Ectodermal cell (in vitro differentiated cells): ENCODE results near the gene HRH2.

Experiments used
- H3K27ac ChIP-seq: 2 replicates; pipeline ENCODE4 v1.7.0; 2013; ENCODE audit warnings: mild to moderate bottlenecking, low read depth, low read length; ENCODE audit not compliant: insufficient read depth, poor library complexity, severe bottlenecking
- H3K27me3 ChIP-seq: 2 replicates; pipeline ENCODE4 v1.7.0; 2013; ENCODE audit warnings: mild to moderate bottlenecking, low read length; ENCODE audit not compliant: insufficient read depth, control insufficient read depth, poor library complexity, severe bottlenecking
- H3K36me3 ChIP-seq: one replicate; pipeline ENCODE4 v1.7.0; 2013; ENCODE audit warnings: low read length; ENCODE audit not compliant: control insufficient read depth, insufficient read depth
- H3K4me1 ChIP-seq: one replicate; pipeline ENCODE4 v1.7.0; 2013; ENCODE audit warnings: low read length; ENCODE audit not compliant: control insufficient read depth, insufficient read depth
- H3K4me3 ChIP-seq: 2 replicates; pipeline ENCODE4 v1.7.0; 2013; ENCODE audit warnings: low read depth, low read length, control low read depth; ENCODE audit not compliant: insufficient read depth
- H3K9me3 ChIP-seq: 2 replicates; pipeline ENCODE4 v1.7.0; 2013; ENCODE audit warnings: mild to moderate bottlenecking, low read length, moderate library complexity; ENCODE audit not compliant: control insufficient read depth
- WGBS, 2 experiments: methylation state at CpG; one replicate each; pipeline ENCODE4 v1.1.7; 2013; ENCODE audit warnings: missing lambda C conversion rate in 2 of 2; 5-methylcytosine and 5-hydroxymethylcytosine counted together

HRH2 gene

DNA sequence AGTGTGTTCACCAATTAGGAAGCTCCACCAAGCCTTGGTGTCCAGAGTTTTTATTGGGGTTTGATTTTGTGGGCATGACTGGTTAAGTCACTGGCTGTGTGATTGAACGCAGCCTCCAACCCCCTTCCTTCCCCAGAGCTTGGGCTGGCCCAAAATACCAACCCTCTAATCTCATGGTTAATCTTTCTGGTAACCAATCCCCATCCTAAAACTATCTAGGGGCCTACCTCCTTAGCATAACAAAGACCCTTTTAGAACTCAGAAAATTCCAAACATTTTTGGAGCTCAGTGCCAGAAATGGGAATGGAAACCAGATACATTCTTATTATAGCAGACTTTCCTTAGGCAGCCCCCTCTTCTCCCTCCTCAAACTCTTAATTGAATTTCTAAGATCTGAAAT, 35.9 kb upstream of the HRH2 start:
- Histone ChIP-seq H3K9me3 (no peaks in the 10 kb centered on the region), H3K4me3 (no peak overlapping the region), H3K4me1 (no peaks in the 10 kb centered on the region), H3K36me3 (no peaks in the 10 kb centered on the region), H3K27ac (no peak overlapping the region), H3K27me3 (no peaks in the 10 kb centered on the region)
- WGBS, 2 experiments, result 75 to 80% methylated on average over 1 of the region's 1 CpG

DNA sequence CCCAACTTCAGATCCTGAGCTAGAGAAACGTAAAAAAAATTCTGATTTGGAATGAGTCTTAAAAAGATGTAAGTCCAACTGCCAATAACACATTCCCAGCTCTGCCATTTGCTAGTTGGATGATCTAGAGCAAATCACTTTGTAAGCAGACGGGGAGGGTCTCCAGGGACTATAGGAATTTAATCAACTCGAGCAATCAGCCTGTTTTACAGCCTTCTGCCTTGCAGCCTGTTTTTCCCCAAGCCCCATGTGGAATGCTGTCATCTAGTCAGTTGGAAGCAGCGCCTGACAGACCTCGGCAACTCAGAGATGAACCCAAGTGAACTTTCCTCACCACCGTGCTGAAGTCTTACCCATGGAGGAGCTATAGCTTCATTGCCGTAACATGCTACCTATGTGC, 34.8 kb upstream of the HRH2 start:
- Histone ChIP-seq H3K4me3 (no peak overlapping the region), H3K27me3 (no peaks in the 10 kb centered on the region), H3K27ac (no peak overlapping the region), H3K4me1 (no peaks in the 10 kb centered on the region), H3K36me3 (no peaks in the 10 kb centered on the region), H3K9me3 (no peaks in the 10 kb centered on the region)
- 82 to 86% methylated on average over 7 of the region's 7 CpGs for WGBS, 2 experiments

DNA sequence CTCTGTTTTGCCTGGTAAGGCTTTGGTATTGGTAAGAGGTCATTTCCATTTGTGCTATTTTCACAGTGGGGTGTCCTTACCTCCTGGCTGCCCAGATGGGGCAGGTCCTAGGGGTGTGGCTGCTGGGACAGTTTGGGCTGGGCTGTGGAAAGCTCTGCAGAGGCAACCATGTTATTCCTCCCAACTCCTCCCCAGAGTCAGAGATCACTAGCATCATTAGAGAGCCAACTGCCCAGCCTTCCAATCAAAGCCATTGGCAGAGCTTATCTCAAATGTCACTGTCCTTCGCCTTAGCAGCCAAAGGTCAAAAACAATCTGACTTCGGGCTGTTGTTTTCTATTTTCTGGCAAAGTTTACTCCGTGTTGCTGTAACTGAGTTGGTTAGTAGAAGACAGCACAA, 33.6 kb upstream of the HRH2 start:
- H3K27ac ChIP-seq, result no peak overlapping the region
- H3K9me3 ChIP-seq, result no peaks in the 10 kb centered on the region
- 88 to 89% methylated on average over 3 of the region's 3 CpGs for WGBS, 2 experiments
- no peaks in the 10 kb centered on the region for H3K36me3 ChIP-seq
- H3K4me3 ChIP-seq, result no peak overlapping the region
- H3K4me1 ChIP-seq, result no peaks in the 10 kb centered on the region
- no peaks in the 10 kb centered on the region for H3K27me3 ChIP-seq

DNA sequence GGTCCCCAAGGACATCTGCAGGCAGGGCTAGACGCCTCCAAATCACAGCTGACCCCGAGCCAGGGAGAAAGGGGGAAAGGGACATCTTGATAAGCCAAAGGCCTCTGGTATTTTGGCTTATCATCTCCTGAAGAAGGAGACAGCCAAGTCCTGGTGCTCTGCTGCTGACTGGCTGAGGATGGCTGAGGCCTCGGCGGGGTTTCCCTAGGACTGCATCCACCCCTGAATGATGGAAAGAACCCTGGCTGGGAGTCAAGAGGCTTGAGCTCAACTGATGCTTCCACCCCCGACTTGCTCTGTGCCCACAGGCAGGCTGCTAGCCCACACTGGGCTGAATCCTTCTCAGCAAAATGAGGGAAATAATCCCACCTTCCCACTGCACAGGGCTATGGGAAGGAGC, 30.9 kb upstream of the HRH2 start:
- no peaks in the 10 kb centered on the region for H3K9me3 ChIP-seq
- H3K27me3 ChIP-seq, result no peaks in the 10 kb centered on the region
- no peaks in the 10 kb centered on the region for H3K4me1 ChIP-seq
- no peaks in the 10 kb centered on the region for H3K36me3 ChIP-seq
- no peak overlapping the region for H3K27ac ChIP-seq
- H3K4me3 ChIP-seq, result no peak overlapping the region
- WGBS, 2 experiments, result 90 to 92% methylated on average over 5 of the region's 5 CpGs

DNA sequence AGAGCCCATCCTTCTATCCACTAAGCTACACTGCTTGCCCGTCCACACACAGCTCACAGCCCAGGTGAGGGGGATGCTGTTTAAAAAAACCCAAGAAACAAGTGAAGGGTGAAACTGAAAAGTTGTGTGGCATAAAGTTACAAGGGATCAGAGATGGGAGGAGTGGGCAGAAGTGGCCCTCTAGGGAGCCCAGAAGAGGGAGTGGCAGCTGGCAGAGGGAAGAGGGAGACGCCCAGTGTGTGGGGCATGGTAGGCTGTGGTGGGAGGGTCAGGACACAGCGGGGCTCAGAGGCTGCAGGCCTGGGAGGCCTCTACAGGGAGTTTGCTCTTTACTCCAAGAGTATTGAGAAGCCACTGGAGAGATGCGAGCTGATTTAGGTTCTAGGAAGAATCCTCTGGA, 30.1 kb upstream of the HRH2 start:
- no peaks in the 10 kb centered on the region for H3K4me1 ChIP-seq
- H3K27me3 ChIP-seq, result no peaks in the 10 kb centered on the region
- 88 to 95% methylated on average over 4 of the region's 4 CpGs for WGBS, 2 experiments
- no peak overlapping the region for H3K4me3 ChIP-seq
- no peak overlapping the region for H3K27ac ChIP-seq
- no peaks in the 10 kb centered on the region for H3K36me3 ChIP-seq
- H3K9me3 ChIP-seq, result no peaks in the 10 kb centered on the region

DNA sequence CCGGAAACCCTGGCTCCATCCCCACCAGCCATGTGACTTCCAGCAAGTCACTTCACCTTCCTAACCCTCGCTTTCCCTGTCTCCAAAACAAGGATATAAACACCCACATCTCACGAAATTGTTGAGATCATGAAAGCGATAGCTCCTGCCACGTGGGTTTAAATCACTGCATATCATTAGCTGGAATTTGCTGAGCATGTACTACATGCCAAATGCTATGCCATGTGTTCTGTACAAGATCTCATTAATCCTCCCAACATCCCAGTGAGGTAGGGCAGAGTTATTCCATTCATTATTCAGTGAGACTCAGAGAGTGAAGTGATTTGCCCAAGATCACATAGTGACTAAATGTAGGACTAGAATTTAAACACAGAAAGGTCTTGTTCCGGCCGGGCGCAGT, 29.2 kb upstream of the HRH2 start:
- H3K27ac ChIP-seq, result no peak overlapping the region
- no peak overlapping the region for H3K4me3 ChIP-seq
- WGBS, 2 experiments, result 89 to 93% methylated on average over 8 of the region's 8 CpGs
- no peaks in the 10 kb centered on the region for H3K27me3 ChIP-seq
- H3K9me3 ChIP-seq, result no peaks in the 10 kb centered on the region
- H3K36me3 ChIP-seq, result no peaks in the 10 kb centered on the region
- H3K4me1 ChIP-seq, result no peaks in the 10 kb centered on the region

DNA sequence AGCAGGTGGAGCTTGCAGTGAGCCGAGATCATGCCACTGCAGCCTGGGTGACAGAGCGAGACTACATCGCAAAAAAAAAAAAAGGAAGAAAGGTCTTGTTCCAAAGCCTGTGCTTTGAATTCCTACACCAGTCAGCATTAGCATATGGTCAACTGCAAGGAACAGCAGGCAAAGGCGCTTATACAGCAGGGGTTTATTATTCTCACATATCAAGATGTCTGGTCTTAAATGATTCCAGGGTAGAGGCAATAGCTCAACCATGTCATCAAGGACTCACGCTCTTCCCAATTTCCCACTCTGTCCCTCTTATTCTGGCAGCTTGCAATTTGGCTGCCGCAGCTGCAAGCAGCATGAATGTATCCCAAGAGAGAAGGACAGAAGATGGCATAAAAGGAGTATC, 28.6 kb upstream of the HRH2 start:
- H3K4me3 ChIP-seq, result no peak overlapping the region
- H3K36me3 ChIP-seq, result no peaks in the 10 kb centered on the region
- no peaks in the 10 kb centered on the region for H3K27me3 ChIP-seq
- H3K4me1 ChIP-seq, result no peaks in the 10 kb centered on the region
- H3K9me3 ChIP-seq, result no peaks in the 10 kb centered on the region
- WGBS, 2 experiments, result 71 to 80% methylated on average over 6 of the region's 6 CpGs
- H3K27ac ChIP-seq, result no peak overlapping the region

DNA sequence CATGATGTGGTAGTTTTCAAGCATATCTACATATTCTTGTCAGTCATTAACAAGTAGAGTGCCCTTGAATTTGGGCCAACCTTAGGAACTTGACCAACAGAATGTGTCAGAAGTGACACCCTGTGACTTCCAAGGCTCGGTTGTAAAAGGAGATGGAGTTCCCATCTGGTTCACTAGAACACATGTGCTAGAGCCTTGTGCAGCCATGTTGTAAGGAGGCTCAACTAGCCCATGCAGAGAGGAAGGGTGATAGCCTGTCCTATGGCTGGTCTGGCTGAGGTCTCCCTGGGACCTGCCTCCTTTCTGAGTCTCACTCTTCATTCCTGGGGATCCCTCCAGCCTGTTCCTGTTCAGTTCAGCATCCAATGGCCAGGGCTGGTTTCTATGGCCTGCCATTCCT, 28.1 kb upstream of the HRH2 start:
- WGBS, 2 experiments, result 89 to 97% methylated on average over 1 of the region's 1 CpG
- Histone ChIP-seq H3K27ac (no peak overlapping the region), H3K4me3 (no peak overlapping the region), H3K27me3 (no peaks in the 10 kb centered on the region), H3K4me1 (no peaks in the 10 kb centered on the region), H3K36me3 (no peaks in the 10 kb centered on the region), H3K9me3 (no peaks in the 10 kb centered on the region)

DNA sequence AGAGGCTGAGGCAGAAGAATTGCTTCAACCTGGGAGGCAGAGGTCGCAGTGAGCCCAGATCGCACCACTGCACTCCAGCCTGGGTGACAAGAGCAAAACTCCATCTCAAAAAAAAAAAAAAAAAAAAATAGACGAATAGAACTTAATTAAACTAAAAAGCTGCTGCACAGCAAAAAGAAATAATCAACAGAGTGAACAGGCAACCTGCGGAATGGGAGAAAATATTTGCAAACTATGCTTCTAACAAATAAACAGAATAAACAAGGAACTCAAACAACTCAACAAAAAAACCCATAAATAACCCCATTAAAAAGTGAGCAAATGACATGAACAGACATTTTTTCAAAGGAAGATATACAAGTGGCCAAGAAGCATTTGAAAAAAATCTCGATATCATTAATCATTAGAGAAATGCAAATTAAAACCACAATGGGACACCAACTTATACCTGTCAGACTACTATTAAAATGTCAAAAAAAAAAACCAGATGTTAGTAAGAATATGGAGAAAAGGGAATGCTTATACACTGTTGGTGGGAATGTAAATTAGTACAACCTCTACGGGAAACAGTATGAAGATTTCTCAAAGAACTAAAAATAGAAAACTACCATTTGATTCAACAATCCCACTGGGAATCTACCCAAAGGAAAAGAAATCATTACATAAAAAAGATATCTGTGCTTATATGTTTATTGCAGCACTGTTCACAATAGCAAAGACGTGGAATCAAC, 21.9 kb upstream of the HRH2 start:
- no peaks in the 10 kb centered on the region for H3K36me3 ChIP-seq
- 82 to 87% methylated on average over 5 to 6 of the region's 7 CpGs for WGBS, 2 experiments
- H3K4me3 ChIP-seq, result no peak overlapping the region
- H3K27me3 ChIP-seq, result no peaks in the 10 kb centered on the region
- H3K9me3 ChIP-seq, result no peaks in the 10 kb centered on the region
- H3K27ac ChIP-seq, result no peak overlapping the region
- H3K4me1 ChIP-seq, result peaks cover 16% of the 10 kb centered on the region

DNA sequence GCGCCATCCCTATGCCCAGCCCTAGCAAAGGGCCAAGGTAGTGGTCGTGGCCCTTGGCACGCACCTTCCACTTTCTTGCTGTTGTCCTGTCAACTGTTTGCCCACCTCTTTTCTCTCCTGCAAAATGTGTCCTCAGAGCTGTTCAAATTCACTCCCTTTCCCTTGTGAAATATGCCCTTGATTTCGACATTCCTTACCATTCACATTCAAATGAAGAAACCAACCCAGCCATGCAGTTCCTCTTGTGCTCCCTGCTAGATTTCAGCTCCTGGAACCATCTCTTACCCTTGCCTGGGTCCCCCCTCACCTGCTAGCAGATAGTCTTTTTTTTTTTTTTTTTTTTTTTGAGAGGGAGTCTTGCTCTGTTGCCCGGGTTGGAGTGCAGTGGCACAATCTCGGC, 19.6 kb upstream of the HRH2 start:
- no peaks in the 10 kb centered on the region for H3K9me3 ChIP-seq
- no peak overlapping the region for H3K4me3 ChIP-seq
- peaks cover 16% of the 10 kb centered on the region for H3K4me1 ChIP-seq
- no peak overlapping the region for H3K27ac ChIP-seq
- H3K27me3 ChIP-seq, result no peaks in the 10 kb centered on the region
- H3K36me3 ChIP-seq, result no peaks in the 10 kb centered on the region
- 71 to 72% methylated on average over 6 of the region's 6 CpGs for WGBS, 2 experiments
